ENCODE data around the gene ZNF232. TPM values are rescaled to one million over a fixed set of nuclear protein-coding genes. Genes with fewer than 3 reads are reported as not detected.
"Not testable (repeated sequence)": the region's sequence is repeated elsewhere in the genome, so short reads cannot be mapped to it uniquely, and the experiment has no call there.

The ZNF232 gene
- total and polyA plus RNA-seq, 2 donors (not counting 1 experiment from before 2014, with no cell fraction given), result 9.9 to 17.4 TPM

GRCh38 chr17:5077781-5078105 lies 33.9 kb downstream of the ZNF232 start:
- peaks cover under 1% of the 10 kb centered on the region for H3K9me3 Mint-ChIP-seq (ENCODE audit: insufficient read depth)
- H3K9me3 ChIP-seq (ENCODE audit: control extremely low read depth in 1 of 3, control insufficient read depth in 2 of 3, insufficient read depth in 1 of 3, low read length in 2 of 3), result peaks cover 0 to 12% (median 1%) of the 10 kb centered on the region in 3 donors
- intact Hi-C loops (cut with micrococcal nuclease), result loop anchor here (1.0 to 5.0 kb wide), 9 partner anchors 19 to 409 kb away; partner anchors contain the start of genes C17orf107, DERL2, INCA1 and KIF1C
- peaks cover 31% of the 10 kb centered on the region for H3K79me2 ChIP-seq (ENCODE audit: control insufficient read depth, insufficient read depth, low read length)
- DNase-seq (no peak), ATAC-seq (ENCODE audit: low read depth) (no peak)
- H2AFZ ChIP-seq (ENCODE audit: insufficient read depth, low read depth, low read length, poor library complexity, severe bottlenecking), result peak overlapping the region; percentile 85
- peaks cover 27% of the 10 kb centered on the region for H3K4me1 Mint-ChIP-seq
- H3K27me3 ChIP-seq (replicated peaks in 1 of 4; ENCODE audit: control extremely low read depth in 1 of 4, control insufficient read depth in 3 of 4, insufficient read depth in 4 of 4, low read length in 3 of 4), result no peaks in the 10 kb centered on the region
- H3K9ac ChIP-seq (ENCODE audit: low read length), result peak overlapping the region; percentile 71
- H3K4me1 ChIP-seq (ENCODE audit: control insufficient read depth in 2 of 2, insufficient read depth in 2 of 2, low read length in 2 of 2), result peaks cover 8 to 21% of the 10 kb centered on the region in 2 donors
- POLR2A ChIA-PET, result interaction anchor here (0.6 to 2.4 kb wide), 5 partner anchors 19 to 233 kb away, joined by 3 to 19 read pairs (median 4); partner anchors contain the start of gene ZNF594
- peak overlapping the region; percentile 77 for H3K4me2 ChIP-seq (replicated peaks; ENCODE audit: low read depth, low read length, poor library complexity, severe bottlenecking)
- H3K27ac ChIP-seq (ENCODE audit: low read length in 2 of 2), result peak overlapping the region; percentile 81 to 86
- H3K4me3 ChIP-seq (ENCODE audit: control extremely low read depth in 1 of 5, extremely low read depth in 1 of 5, insufficient read depth in 1 of 5, low read depth in 2 of 5, low read length in 4 of 5), result peak overlapping the region; percentile 68 to 78 (median 75)
- peak overlapping the region; percentile 95 for H3K27ac Mint-ChIP-seq
- WGBS (ENCODE audit: insufficient coverage), result 34% methylated on average over 14 of the region's 14 CpGs
- no peaks in the 10 kb centered on the region for H3K27me3 Mint-ChIP-seq
- no peaks in the 10 kb centered on the region for H3K36me3 ChIP-seq (replicated peaks in 1 of 2; ENCODE audit: control extremely low read depth in 1 of 2, control insufficient read depth in 1 of 2, extremely low read depth in 1 of 2, insufficient read depth in 2 of 2, low read length in 1 of 2)
- H4K20me1 ChIP-seq (ENCODE audit: control insufficient read depth, insufficient read depth, low read length, poor library complexity, severe bottlenecking), result no peaks in the 10 kb centered on the region
- H3K4me3 Mint-ChIP-seq, result peak overlapping the region; percentile 81
- TF ChIP-seq CTCF (IDR thresholded peaks at IDR 0.05), result no peak
- no peak for TF ChIP-seq EZH2 (IDR thresholded peaks at IDR 0.05; ENCODE audit: borderline replicate concordance, insufficient read depth, low read depth, low read length, poor library complexity, severe bottlenecking)
- CTCF ChIA-PET, result interaction anchor here (1.3 to 3.4 kb wide), 3 partner anchors 18 to 90 kb away, joined by 3 to 12 read pairs (median 3); partner anchors contain the start of gene CAMTA2

GRCh38 chr17:5077275-5077674 lies 34.4 kb downstream of the ZNF232 start:
- not testable (repeated sequence) for H3K36me3 ChIP-seq (replicated peaks in 1 of 2; ENCODE audit: control extremely low read depth in 1 of 2, control insufficient read depth in 1 of 2, extremely low read depth in 1 of 2, insufficient read depth in 2 of 2, low read length in 1 of 2); H3K27me3 Mint-ChIP-seq; H3K27me3 ChIP-seq (replicated peaks in 1 of 4; ENCODE audit: control extremely low read depth in 1 of 4, control insufficient read depth in 3 of 4, insufficient read depth in 4 of 4, low read length in 3 of 4); H3K4me3 ChIP-seq (ENCODE audit: control extremely low read depth in 1 of 5, extremely low read depth in 1 of 5, insufficient read depth in 1 of 5, low read depth in 2 of 5, low read length in 4 of 5); H4K20me1 ChIP-seq (ENCODE audit: control insufficient read depth, insufficient read depth, low read length, poor library complexity, severe bottlenecking); H3K9ac ChIP-seq (ENCODE audit: low read length); DNase-seq; H3K9me3 Mint-ChIP-seq (ENCODE audit: insufficient read depth); H3K27ac ChIP-seq (ENCODE audit: low read length in 2 of 2); ATAC-seq (ENCODE audit: low read depth)
- Histone ChIP-seq H3K4me2 (replicated peaks; ENCODE audit: low read depth, low read length, poor library complexity, severe bottlenecking) (peak overlapping the region; percentile 77), H3K9me3 (ENCODE audit: control extremely low read depth in 1 of 3, control insufficient read depth in 2 of 3, insufficient read depth in 1 of 3, low read length in 2 of 3) (peaks cover 0 to 12% (median 1%) of the 10 kb centered on the region in 3 donors), H3K4me1 (ENCODE audit: control insufficient read depth in 2 of 2, insufficient read depth in 2 of 2, low read length in 2 of 2) (peaks cover 8 to 21% of the 10 kb centered on the region in 2 donors), H2AFZ (ENCODE audit: insufficient read depth, low read depth, low read length, poor library complexity, severe bottlenecking) (peak overlapping the region; percentile 85), H3K79me2 (ENCODE audit: control insufficient read depth, insufficient read depth, low read length) (peaks cover 27% of the 10 kb centered on the region)
- 99% methylated on average over 16 of the region's 24 CpGs for WGBS (ENCODE audit: insufficient coverage)
- peaks cover 27% of the 10 kb centered on the region for H3K4me1 Mint-ChIP-seq
- peak overlapping the region; percentile 95 for H3K27ac Mint-ChIP-seq
- CTCF ChIA-PET, result interaction anchor here (3.4 kb wide), 1 partner anchor 19 kb away, joined by 12 read pairs; no protein-coding TSS in a partner anchor
- H3K4me3 Mint-ChIP-seq, result peak overlapping the region; percentile 81
- intact Hi-C loops (cut with micrococcal nuclease), result loop anchor here (5.0 kb wide), 2 partner anchors 45 to 230 kb away; no protein-coding TSS in a partner anchor
- POLR2A ChIA-PET, result interaction anchor here (0.6 to 1.3 kb wide), 3 partner anchors 36 to 233 kb away, joined by 3 to 4 read pairs (median 4); no protein-coding TSS in a partner anchor

- CTCF ChIA-PET, result interaction anchor here (1.6 kb wide), 1 partner anchor 44 kb away, joined by 4 read pairs; no protein-coding TSS in a partner anchor
- H3K9me3 Mint-ChIP-seq (ENCODE audit: insufficient read depth); H3K4me3 ChIP-seq (ENCODE audit: control extremely low read depth in 1 of 5, extremely low read depth in 1 of 5, insufficient read depth in 1 of 5, low read depth in 2 of 5, low read length in 4 of 5); H4K20me1 ChIP-seq (ENCODE audit: control insufficient read depth, insufficient read depth, low read length, poor library complexity, severe bottlenecking); H2AFZ ChIP-seq (ENCODE audit: insufficient read depth, low read depth, low read length, poor library complexity, severe bottlenecking); H3K27me3 Mint-ChIP-seq; H3K36me3 ChIP-seq (replicated peaks in 1 of 2; ENCODE audit: control extremely low read depth in 1 of 2, control insufficient read depth in 1 of 2, extremely low read depth in 1 of 2, insufficient read depth in 2 of 2, low read length in 1 of 2); H3K4me2 ChIP-seq (replicated peaks; ENCODE audit: low read depth, low read length, poor library complexity, severe bottlenecking); POLR2A ChIA-PET; H3K27me3 ChIP-seq (replicated peaks in 1 of 4; ENCODE audit: control extremely low read depth in 1 of 4, control insufficient read depth in 3 of 4, insufficient read depth in 4 of 4, low read length in 3 of 4); H3K4me3 Mint-ChIP-seq; H3K9ac ChIP-seq (ENCODE audit: low read length); H3K27ac ChIP-seq (ENCODE audit: low read length in 2 of 2); ATAC-seq (ENCODE audit: low read depth); DNase-seq: not testable (repeated sequence)
- Histone ChIP-seq H3K4me1 (ENCODE audit: control insufficient read depth in 2 of 2, insufficient read depth in 2 of 2, low read length in 2 of 2) (peaks cover 8 to 21% of the 10 kb centered on the region in 2 donors), H3K9me3 (ENCODE audit: control extremely low read depth in 1 of 3, control insufficient read depth in 2 of 3, insufficient read depth in 1 of 3, low read length in 2 of 3) (peaks cover 0 to 12% (median 1%) of the 10 kb centered on the region in 3 donors), H3K79me2 (ENCODE audit: control insufficient read depth, insufficient read depth, low read length) (peaks cover 18% of the 10 kb centered on the region)
- WGBS (ENCODE audit: insufficient coverage), result 100% methylated on average over 3 of the region's 5 CpGs
- peak overlapping the region; percentile 22 for H3K27ac Mint-ChIP-seq
- H3K4me1 Mint-ChIP-seq, result peaks cover 21% of the 10 kb centered on the region
- intact Hi-C loops (cut with micrococcal nuclease), result loop anchor here (5.0 kb wide), 2 partner anchors 43 to 232 kb away; no protein-coding TSS in a partner anchor
These were observed 36.2 kb downstream of the ZNF232 start for GRCh38 chr17:5075472-5075871.

All from B cell (primary cell).